HEK293 (cell line): ENCODE measurements around the gene C19orf12.

Experiments
- CTCF ChIA-PET: fragments of 350-600 bp; formaldehyde crosslinking; extraction: SDS; loops from one replicate; lab custom pipeline; 2021; ENCODE audit warnings: antibody characterized with exemption; lab: Yijun Ruan, JAX
- POLR2A ChIA-PET: fragments of 300-600 bp; formaldehyde crosslinking; extraction: SDS; loops from one replicate; lab custom pipeline; 2020; ENCODE audit warnings: antibody characterized with exemption, inconsistent platforms; lab: Yijun Ruan, JAX
- H3K27ac ChIP-seq: fragments of 200-500 bp; sonication (Bioruptor generic); 2 replicates; pipeline ENCODE4 v1.5.1; 2014; ENCODE audit warnings: low read depth, low read length, control low read depth, inconsistent platforms; ENCODE audit errors: extremely low read depth
- H3K36me3 ChIP-seq, 2 experiments: fragments of 200-500 bp in 1 of 2; sonication (Bioruptor generic) in 1 of 2; 1 replicate in 1 of 2; 2 replicates in 1 of 2; pipeline ENCODE4 v1.5.1; 2014 to 2017; ENCODE audit warnings: inconsistent platforms in 2 of 2, low read length in 2 of 2; ENCODE audit not compliant: control insufficient read depth in 2 of 2, insufficient read depth in 1 of 2
- H3K4me1 ChIP-seq: fragments of 200-500 bp; sonication (Bioruptor generic); 2 replicates; pipeline ENCODE4 v1.5.1; 2014; ENCODE audit warnings: mild to moderate bottlenecking, low read length, inconsistent platforms; ENCODE audit not compliant: control insufficient read depth, insufficient read depth
- H3K4me3 ChIP-seq: 2 replicates; pipeline ENCODE4 v1.5.1; 2011; ENCODE audit warnings: low read depth, mild to moderate bottlenecking, control low read depth, low read length, moderate library complexity
- H3K9me3 ChIP-seq: fragments of 200-500 bp; sonication (Bioruptor generic); 2 replicates; pipeline ENCODE4 v1.5.1; 2014; ENCODE audit warnings: low read depth, low read length, inconsistent platforms; ENCODE audit not compliant: control insufficient read depth, insufficient read depth
- GLIS2 ChIP-seq: fragments of 450-650 bp; formaldehyde crosslinking; IDR thresholded peaks from 2 replicates; pipeline ENCODE4 v1.5.1; 2016; ENCODE audit warnings: missing biosample characterization, missing genetic modification characterization
- IKZF3 ChIP-seq: fragments of 450-650 bp; IDR thresholded peaks from 2 replicates; pipeline ENCODE4 v1.5.0; 2018; ENCODE audit warnings: missing biosample characterization, mild to moderate bottlenecking, missing genetic modification characterization, moderate library complexity
- KLF1 ChIP-seq: fragments of 450-650 bp; formaldehyde crosslinking; IDR thresholded peaks from 2 replicates; pipeline ENCODE4 v1.5.1; 2016; ENCODE audit warnings: missing biosample characterization, missing genetic modification characterization
- SETDB1 ChIP-seq: IDR thresholded peaks from one replicate; pipeline ENCODE4 v1.6.1; 2017; ENCODE audit warnings: mild to moderate bottlenecking, low read length, moderate library complexity, mixed read lengths; ENCODE audit not compliant: insufficient read length
- SP7 ChIP-seq: fragments of 450-650 bp; formaldehyde crosslinking; IDR thresholded peaks from 2 replicates; pipeline ENCODE4 v1.5.1; 2016; ENCODE audit warnings: missing biosample characterization, missing genetic modification characterization
- ZIC2 ChIP-seq: fragments of 450-650 bp; formaldehyde crosslinking; IDR thresholded peaks from 2 replicates; pipeline ENCODE4 v1.5.1; 2016; ENCODE audit warnings: missing biosample characterization, missing genetic modification characterization
- ZNF10 ChIP-seq: fragments of 450-650 bp; formaldehyde crosslinking; IDR thresholded peaks from 2 replicates; pipeline ENCODE4 v1.5.1; 2017; ENCODE audit warnings: missing biosample characterization, missing genetic modification characterization
- ZNF140 ChIP-seq: fragments of 450-650 bp; formaldehyde crosslinking; IDR thresholded peaks from 2 replicates; pipeline ENCODE4 v1.5.1; 2016; ENCODE audit warnings: missing biosample characterization, missing genetic modification characterization
- ZNF146 ChIP-seq: fragments of 450-650 bp; formaldehyde crosslinking; IDR thresholded peaks from 2 replicates; pipeline ENCODE4 v1.5.1; 2016; ENCODE audit warnings: missing biosample characterization, missing genetic modification characterization
- ZNF169 ChIP-seq: fragments of 450-650 bp; formaldehyde crosslinking; IDR thresholded peaks from 2 replicates; pipeline ENCODE4 v1.5.1; 2016; ENCODE audit warnings: missing biosample characterization, missing genetic modification characterization
- ZNF202 ChIP-seq: fragments of 450-650 bp; formaldehyde crosslinking; IDR thresholded peaks from 2 replicates; pipeline ENCODE4 v1.5.1; 2016; ENCODE audit warnings: missing biosample characterization, missing genetic modification characterization, borderline replicate concordance
- ZNF23 ChIP-seq: fragments of 450-650 bp; formaldehyde crosslinking; IDR thresholded peaks from 2 replicates; pipeline ENCODE4 v1.5.1; 2016; ENCODE audit warnings: missing biosample characterization, missing genetic modification characterization, borderline replicate concordance
- ZNF239 ChIP-seq: fragments of 450-650 bp; formaldehyde crosslinking; IDR thresholded peaks from 2 replicates; pipeline ENCODE4 v1.5.1; 2016; ENCODE audit warnings: missing biosample characterization, missing genetic modification characterization
- ZNF280D ChIP-seq: fragments of 450-650 bp; formaldehyde crosslinking; IDR thresholded peaks from 2 replicates; pipeline ENCODE4 v1.5.1; 2016; ENCODE audit warnings: missing biosample characterization, missing genetic modification characterization
- ZNF324 ChIP-seq: fragments of 450-650 bp; formaldehyde crosslinking; IDR thresholded peaks from 2 replicates; pipeline ENCODE4 v1.5.1; 2016; ENCODE audit warnings: missing biosample characterization, missing genetic modification characterization
- ZNF37A ChIP-seq: fragments of 450-650 bp; IDR thresholded peaks from 2 replicates; pipeline ENCODE4 v1.5.1; 2018; ENCODE audit warnings: missing biosample characterization, missing genetic modification characterization
- ZNF394 ChIP-seq: fragments of 450-650 bp; formaldehyde crosslinking; IDR thresholded peaks from 2 replicates; pipeline ENCODE4 v1.5.1; 2016; ENCODE audit warnings: missing biosample characterization, missing genetic modification characterization, mild to moderate bottlenecking, moderate library complexity, borderline replicate concordance
- ZNF416 ChIP-seq: fragments of 450-650 bp; formaldehyde crosslinking; IDR thresholded peaks from 2 replicates; pipeline ENCODE4 v1.5.1; 2016; ENCODE audit warnings: missing biosample characterization, missing genetic modification characterization
- ZNF600 ChIP-seq: fragments of 450-650 bp; formaldehyde crosslinking; IDR thresholded peaks from 2 replicates; pipeline ENCODE4 v1.5.1; 2016; ENCODE audit warnings: missing biosample characterization, missing genetic modification characterization
- ZNF610 ChIP-seq: fragments of 450-650 bp; formaldehyde crosslinking; IDR thresholded peaks from 2 replicates; pipeline ENCODE4 v1.5.1; 2016; ENCODE audit warnings: missing biosample characterization, missing genetic modification characterization, borderline replicate concordance
- ZNF624 ChIP-seq: fragments of 450-650 bp; formaldehyde crosslinking; IDR thresholded peaks from 2 replicates; pipeline ENCODE4 v1.5.1; 2017; ENCODE audit warnings: missing biosample characterization, missing genetic modification characterization
- ZNF768 ChIP-seq: fragments of 450-650 bp; formaldehyde crosslinking; IDR thresholded peaks from 2 replicates; pipeline ENCODE4 v1.5.1; 2018; ENCODE audit warnings: missing biosample characterization, mild to moderate bottlenecking, missing genetic modification characterization
- ZNF843 ChIP-seq: fragments of 450-650 bp; formaldehyde crosslinking; IDR thresholded peaks from 2 replicates; pipeline ENCODE4 v1.5.1; 2016; ENCODE audit warnings: missing biosample characterization, missing genetic modification characterization
- TF ChIP-seq, protein P1 (sequence below): fragments of 450-650 bp; formaldehyde crosslinking; IDR thresholded peaks from 2 replicates; pipeline ENCODE4 v1.5.1; 2016; ENCODE audit warnings: missing biosample characterization, missing genetic modification characterization
- TF ChIP-seq, protein P2 (sequence below): fragments of 450-650 bp; formaldehyde crosslinking; IDR thresholded peaks from 2 replicates; pipeline ENCODE4; 2016; ENCODE audit warnings: missing biosample characterization, missing genetic modification characterization
- TF ChIP-seq, protein P3 (sequence below): fragments of 450-650 bp; formaldehyde crosslinking; IDR thresholded peaks from 2 replicates; pipeline ENCODE4 v1.5.1; 2016; ENCODE audit warnings: missing biosample characterization, missing genetic modification characterization

C19orf12 gene

DNA sequence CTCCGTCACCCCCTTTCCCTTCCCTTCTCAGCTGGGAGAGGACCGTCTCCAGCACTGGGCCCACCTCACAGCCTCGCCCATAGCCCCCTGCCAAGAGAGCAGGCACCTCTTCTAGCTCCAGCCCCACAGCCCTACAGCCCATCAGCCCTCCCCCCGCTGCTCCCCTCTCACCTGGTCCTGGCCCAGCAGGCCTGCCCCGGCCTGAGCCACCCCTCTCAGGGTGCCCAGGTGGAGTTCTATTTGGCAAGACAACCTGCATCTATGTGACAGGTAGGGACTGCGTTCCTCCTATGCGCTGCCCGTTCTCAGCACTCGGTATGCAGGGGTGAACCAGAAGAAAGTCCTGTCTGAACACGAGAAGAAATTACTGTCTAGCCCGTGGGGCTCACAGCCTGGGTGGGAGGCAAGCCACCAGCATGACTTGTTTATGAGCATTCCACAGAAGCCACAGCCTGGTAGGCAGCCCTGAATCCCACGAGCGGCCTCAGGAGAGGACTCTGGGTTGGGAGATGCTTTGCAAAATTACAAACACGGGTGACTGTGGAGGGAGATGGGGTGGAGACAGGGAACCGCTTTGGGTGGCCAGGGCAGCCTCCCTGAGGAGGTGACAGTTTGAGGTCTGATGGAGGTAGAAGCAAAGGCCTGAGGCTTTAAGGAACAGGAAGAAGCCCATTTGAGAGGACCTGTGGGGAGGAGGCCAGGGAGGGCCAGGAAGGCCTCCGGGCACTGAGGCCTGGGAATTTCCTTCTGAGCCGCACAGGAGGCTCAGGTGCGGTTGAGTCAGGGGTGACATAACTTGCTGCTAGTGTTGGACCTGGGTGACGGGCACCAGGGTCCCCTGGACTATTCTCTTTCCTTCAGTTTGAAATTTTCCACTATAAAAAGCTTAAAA, 51.0 kb downstream of the C19orf12 start (continued):
- no peak for TF ChIP-seq ZNF146 (tag by site-specific recombination)
- peak; percentile 76 for TF ChIP-seq ZIC2
- TF ChIP-seq, protein P1, sequence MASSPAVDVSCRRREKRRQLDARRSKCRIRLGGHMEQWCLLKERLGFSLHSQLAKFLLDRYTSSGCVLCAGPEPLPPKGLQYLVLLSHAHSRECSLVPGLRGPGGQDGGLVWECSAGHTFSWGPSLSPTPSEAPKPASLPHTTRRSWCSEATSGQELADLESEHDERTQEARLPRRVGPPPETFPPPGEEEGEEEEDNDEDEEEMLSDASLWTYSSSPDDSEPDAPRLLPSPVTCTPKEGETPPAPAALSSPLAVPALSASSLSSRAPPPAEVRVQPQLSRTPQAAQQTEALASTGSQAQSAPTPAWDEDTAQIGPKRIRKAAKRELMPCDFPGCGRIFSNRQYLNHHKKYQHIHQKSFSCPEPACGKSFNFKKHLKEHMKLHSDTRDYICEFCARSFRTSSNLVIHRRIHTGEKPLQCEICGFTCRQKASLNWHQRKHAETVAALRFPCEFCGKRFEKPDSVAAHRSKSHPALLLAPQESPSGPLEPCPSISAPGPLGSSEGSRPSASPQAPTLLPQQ = peak; percentile 16; the same call in 1 of the 2 replicates
- TF ChIP-seq IKZF3 (tag by site-specific recombination) = no peak
- no peak for TF ChIP-seq ZNF600 (tag by site-specific recombination)

GRCh38 chr19:29662604-29663404, 52.3 kb downstream of the C19orf12 start:
- Histone ChIP-seq H3K9me3 (no peaks in the 10 kb centered on the region), H3K36me3 (no peaks in the 10 kb centered on the region), H3K4me1 (peaks cover 50% of the 10 kb centered on the region), H3K4me3 (no peak overlapping the region), H3K27ac (peak overlapping the region; percentile 1; the same call in 1 of the 2 replicates)
- ChIA-PET POLR2A (interaction anchor here (0.8 to 2.6 kb wide), 7 partner anchors 9 to 57 kb away, joined by 3 to 17 read pairs (median 6); partner anchors contain the start of genes C19orf12 and POP4), CTCF (interaction anchor here (0.5 to 11.0 kb wide), 14 partner anchors 9 to 607 kb away, joined by 3 to 105 read pairs (median 4); partner anchors contain the start of gene POP4)
- TF ChIP-seq ZNF202 (tag by site-specific recombination) = no peak
- TF ChIP-seq ZNF394 = peak; percentile 96
- no peak for TF ChIP-seq ZNF324 (tag by site-specific recombination)
- TF ChIP-seq SETDB1 = no peak
- TF ChIP-seq ZNF843 = no peak
- no peak for TF ChIP-seq ZNF624
- TF ChIP-seq ZNF140 (tag by site-specific recombination) = no peak
- TF ChIP-seq ZNF416 (tag by site-specific recombination) = no peak
- no peak for TF ChIP-seq ZNF610 (tag by site-specific recombination)
- TF ChIP-seq KLF1 (tag by site-specific recombination) = peak; percentile 48; the same call in 1 of the 2 replicates
- TF ChIP-seq ZNF280D (tag by site-specific recombination) = no peak
- no peak for TF ChIP-seq ZNF23
- TF ChIP-seq, protein P2, sequence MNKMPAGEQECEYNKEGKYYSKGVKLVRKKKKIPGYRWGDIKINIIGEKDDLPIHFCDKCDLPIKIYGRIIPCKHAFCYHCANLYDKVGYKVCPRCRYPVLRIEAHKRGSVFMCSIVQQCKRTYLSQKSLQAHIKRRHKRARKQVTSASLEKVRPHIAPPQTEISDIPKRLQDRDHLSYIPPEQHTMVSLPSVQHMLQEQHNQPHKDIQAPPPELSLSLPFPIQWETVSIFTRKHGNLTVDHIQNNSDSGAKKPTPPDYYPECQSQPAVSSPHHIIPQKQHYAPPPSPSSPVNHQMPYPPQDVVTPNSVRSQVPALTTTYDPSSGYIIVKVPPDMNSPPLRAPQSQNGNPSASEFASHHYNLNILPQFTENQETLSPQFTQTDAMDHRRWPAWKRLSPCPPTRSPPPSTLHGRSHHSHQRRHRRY (tag by site-specific recombination) = 0 out of 2 replicates have a peak, but pooled peaks have one; percentile 62
- TF ChIP-seq ZNF600 (tag by site-specific recombination) = peak; percentile 97
- no peak for TF ChIP-seq ZNF37A
- TF ChIP-seq, protein P3, sequence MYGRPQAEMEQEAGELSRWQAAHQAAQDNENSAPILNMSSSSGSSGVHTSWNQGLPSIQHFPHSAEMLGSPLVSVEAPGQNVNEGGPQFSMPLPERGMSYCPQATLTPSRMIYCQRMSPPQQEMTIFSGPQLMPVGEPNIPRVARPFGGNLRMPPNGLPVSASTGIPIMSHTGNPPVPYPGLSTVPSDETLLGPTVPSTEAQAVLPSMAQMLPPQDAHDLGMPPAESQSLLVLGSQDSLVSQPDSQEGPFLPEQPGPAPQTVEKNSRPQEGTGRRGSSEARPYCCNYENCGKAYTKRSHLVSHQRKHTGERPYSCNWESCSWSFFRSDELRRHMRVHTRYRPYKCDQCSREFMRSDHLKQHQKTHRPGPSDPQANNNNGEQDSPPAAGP (tag by site-specific recombination) = peak; percentile 60
- no peak for TF ChIP-seq ZNF768 (tag by site-specific recombination)
- TF ChIP-seq GLIS2 = peak; percentile 71
- peak; percentile 71 for TF ChIP-seq SP7 (tag by site-specific recombination)
- no peak for TF ChIP-seq ZNF10 (tag by site-specific recombination)
- TF ChIP-seq ZNF239 (tag by site-specific recombination) = no peak
- TF ChIP-seq, protein P1 = peak; percentile 68
- TF ChIP-seq ZNF169 (tag by site-specific recombination) = no peak
